Measurements from ENCODE around the gene FARSA. TPM values are rescaled to one million over a fixed set of nuclear protein-coding genes. Genes with fewer than 3 reads are reported as not detected.
"Not testable (repeated sequence)": the region's sequence is repeated elsewhere in the genome, so short reads cannot be mapped to it uniquely, and the experiment has no call there.

FARSA gene
- total RNA-seq, 6 experiments from 2014 or later = 22.9 to 46.2 (median 29.0) TPM

- ATAC-seq = no peak
- TF ChIP-seq CTCF (IDR thresholded peaks at IDR 0.05) (no peak), POLR2A (IDR thresholded peaks at IDR 0.05) (no peak)
- Histone ChIP-seq H3K27me3 (no peaks in the 10 kb centered on the region), H3K4me3 (no peak overlapping the region), H3K36me3 (peaks cover 0 to 3% (median under 1%) of the 10 kb centered on the region in 4 donors), H3K27ac (no peak overlapping the region), H3K4me1 (peaks cover 0 to 5% (median 0%) of the 10 kb centered on the region in 4 donors), H3K9me3 (no peaks in the 10 kb centered on the region)
- WGBS (ENCODE audit: insufficient coverage, low coverage, low lambda C conversion rate, missing lambda C conversion rate) = 39% methylated on average over 5 of the region's 6 CpGs
- no peak for DNase-seq
- intact Hi-C loops (cut with DNase I) = no loop called here
These were observed 26.0 kb upstream of the FARSA start for GRCh38 chr19:12959481-12959880.

GRCh38 chr19:12957389-12957952 lies 24.0 kb upstream of the FARSA start:
- DNase-seq; H3K27me3 ChIP-seq; H3K9me3 ChIP-seq; intact Hi-C loops (cut with DNase I); H3K4me1 ChIP-seq: not testable (repeated sequence)
- Histone ChIP-seq H3K4me3 (peak overlapping the region; percentile 85 to 93 (median 86)), H3K36me3 (peaks cover 0 to 18% (median 3%) of the 10 kb centered on the region in 4 donors), H3K27ac (peak overlapping the region; percentile 61 to 85 (median 64))
- peak in 3 of 4 donors; percentile 5 to 30 (median 26) for ATAC-seq
- 30% methylated on average over 18 of the region's 31 CpGs for WGBS (ENCODE audit: insufficient coverage, low coverage, low lambda C conversion rate, missing lambda C conversion rate)

- H3K4me3 ChIP-seq = peak within 1 kb of the TSS; percentile 85 to 93 (median 86)
- DNase-seq (peak; percentile 81 to 86 (median 83)), ATAC-seq (peak; percentile 88 to 97 (median 94))
- WGBS (ENCODE audit: insufficient coverage, low coverage, low lambda C conversion rate, missing lambda C conversion rate) = 1% methylated on average over 33 of the region's 84 CpGs
- H3K4me1 ChIP-seq = peaks cover 0 to 5% (median 0%) of the 10 kb centered on the region in 4 donors
- intact Hi-C loops (cut with DNase I) = no loop called here
- peaks cover 0 to 26% (median 6%) of the 10 kb centered on the region in 4 donors for H3K36me3 ChIP-seq
- H3K9me3 ChIP-seq = no peaks in the 10 kb centered on the region
- no peak for TF ChIP-seq CTCF (IDR thresholded peaks at IDR 0.05)
- peak; percentile 73 for TF ChIP-seq POLR2A (IDR thresholded peaks at IDR 0.05)
- no peaks in the 10 kb centered on the region for H3K27me3 ChIP-seq
- H3K27ac ChIP-seq = peak within 1 kb of the TSS; percentile 61 to 85 (median 64)
These were observed 23.2 kb upstream of the FARSA start, which contains the start of gene GADD45GIP1 for GRCh38 chr19:12956446-12957388. Gene GADD45GIP1 (minus strand): TSS chr19:12957223. CDS start chr19:12957212, 11 bp downstream.

- intact Hi-C loops (cut with DNase I) = no loop called here
- peaks cover 0 to 5% (median 0%) of the 10 kb centered on the region in 4 donors for H3K4me1 ChIP-seq
- ATAC-seq = no peak
- H3K9me3 ChIP-seq = no peaks in the 10 kb centered on the region
- WGBS (ENCODE audit: insufficient coverage, low coverage, low lambda C conversion rate, missing lambda C conversion rate) = 59% methylated on average over 4 of the region's 12 CpGs
- TF ChIP-seq POLR2A (IDR thresholded peaks at IDR 0.05) (no peak), CTCF (IDR thresholded peaks at IDR 0.05) (no peak)
- no peak for DNase-seq
- H3K27me3 ChIP-seq = no peaks in the 10 kb centered on the region
- peak overlapping the region; percentile 85 to 93 (median 86) for H3K4me3 ChIP-seq
- peak overlapping the region in 1 of 3 donors; percentile 85 for H3K27ac ChIP-seq
- peaks cover 0 to 26% (median 9%) of the 10 kb centered on the region in 4 donors for H3K36me3 ChIP-seq
These were observed 22.5 kb upstream of the FARSA start for GRCh38 chr19:12955996-12956395.

GRCh38 chr19:12955575-12955974 lies 22.1 kb upstream of the FARSA start:
- H3K4me3 ChIP-seq; H3K4me1 ChIP-seq; H3K27me3 ChIP-seq; H3K27ac ChIP-seq; DNase-seq; intact Hi-C loops (cut with DNase I); H3K9me3 ChIP-seq; ATAC-seq: not testable (repeated sequence)
- peaks cover 0 to 29% (median 10%) of the 10 kb centered on the region in 4 donors for H3K36me3 ChIP-seq
- 97% methylated on average over 4 of the region's 9 CpGs for WGBS (ENCODE audit: insufficient coverage, low coverage, low lambda C conversion rate, missing lambda C conversion rate)
